Hepatocyte (in vitro differentiated cells): ENCODE measurements around the gene CERS5. TPM values are rescaled to one million over a fixed set of nuclear protein-coding genes. Genes with fewer than 3 reads are reported as not detected.

ENCODE experiments used
- DNase-seq: peaks from one replicate; pipeline ENCODE4 v3.0.0-alpha.2; 2016; ENCODE audit warnings: low spot score
- H2AFZ ChIP-seq: fragments of 200-600 bp; sonication (generic); 2 replicates; pipeline ENCODE4 v1.6.0; 2016; ENCODE audit warnings: antibody characterized with exemption, mild to moderate bottlenecking
- H3K27ac ChIP-seq: fragments of 200-600 bp; sonication (generic); 2 replicates; pipeline ENCODE4 v1.5.1; 2016; ENCODE audit warnings: mild to moderate bottlenecking
- H3K27me3 ChIP-seq: fragments of 200-600 bp; sonication (generic); 2 replicates; pipeline ENCODE4 v1.6.1; 2016
- H3K36me3 ChIP-seq: fragments of 200-600 bp; sonication (generic); replicated peaks from 2 replicates; pipeline ENCODE4 v1.5.1; 2016; ENCODE audit warnings: low read depth; ENCODE audit not compliant: insufficient read depth
- H3K4me1 ChIP-seq: fragments of 200-600 bp; sonication (generic); 2 replicates; pipeline ENCODE4 v1.5.1; 2016; ENCODE audit warnings: mild to moderate bottlenecking, moderate library complexity; ENCODE audit not compliant: insufficient read depth
- H3K4me2 ChIP-seq: fragments of 200-600 bp; sonication (generic); 2 replicates; pipeline ENCODE4 v1.6.0; 2016
- H3K4me3 ChIP-seq: fragments of 200-600 bp; sonication (generic); 2 replicates; pipeline ENCODE4 v1.5.1; 2016; ENCODE audit warnings: mild to moderate bottlenecking
- H3K79me2 ChIP-seq: fragments of 200-600 bp; sonication (generic); 2 replicates; pipeline ENCODE4 v1.6.0; 2017; ENCODE audit warnings: mild to moderate bottlenecking
- H3K9me2 ChIP-seq: fragments of 200-600 bp; sonication (generic); replicated peaks from 2 replicates; pipeline ENCODE4 v1.6.0; 2017; ENCODE audit warnings: mild to moderate bottlenecking; ENCODE audit not compliant: insufficient read depth
- H3K9me3 ChIP-seq: fragments of 200-600 bp; sonication (generic); 2 replicates; pipeline ENCODE4 v1.5.1; 2016; ENCODE audit warnings: low read depth, mild to moderate bottlenecking
- H4K20me1 ChIP-seq: fragments of 200-600 bp; sonication (generic); 2 replicates; pipeline ENCODE4 v1.6.0; 2016; ENCODE audit warnings: mild to moderate bottlenecking; ENCODE audit not compliant: insufficient read depth, poor library complexity, severe bottlenecking
- CTCF ChIP-seq: fragments of 200-600 bp; sonication (generic); IDR thresholded peaks from 2 replicates; pipeline ENCODE4 v1.5.1; 2016; ENCODE audit warnings: antibody characterized with exemption, mild to moderate bottlenecking; ENCODE audit not compliant: poor library complexity
- EZH2 ChIP-seq: fragments of 200-600 bp; sonication (generic); IDR thresholded peaks from 2 replicates; pipeline ENCODE4 v1.6.1; 2016; ENCODE audit warnings: antibody characterized with exemption, mild to moderate bottlenecking, borderline replicate concordance
- EZH2phosphoT487 ChIP-seq: fragments of 200-600 bp; sonication (generic); IDR thresholded peaks from one replicate; pipeline ENCODE4 v1.6.1; 2018; ENCODE audit warnings: antibody characterized with exemption, mild to moderate bottlenecking, low read depth, moderate library complexity; ENCODE audit not compliant: unreplicated experiment, severe bottlenecking
- WGBS: methylation state at CpG from one replicate; pipeline ENCODE4 v1.1.6; 2016; ENCODE audit warnings: low lambda C conversion rate; ENCODE audit errors: missing lambda C conversion rate; 5-methylcytosine and 5-hydroxymethylcytosine counted together
- polyA plus RNA-seq: library from polyadenylated mRNA; unstranded; fragments of >200 nt; fragmentation: Nextera tagmentation; extraction: Ambion mirVana; gene quantifications from 2 replicates; pipeline ENCODE4 v1.2.1, GENCODE V29; 2016
- total RNA-seq: library from RNA; depleted of rRNA; stranded (reverse); fragments of >200 nt; gene quantifications from 2 replicates; pipeline ENCODE4 v1.2.3, GENCODE V29; 2014

The CERS5 gene
- total RNA-seq, result 38.8 and 43.3 TPM in 2 replicates
- polyA plus RNA-seq, result 53.3 and 69.0 TPM in 2 replicates

DNA sequence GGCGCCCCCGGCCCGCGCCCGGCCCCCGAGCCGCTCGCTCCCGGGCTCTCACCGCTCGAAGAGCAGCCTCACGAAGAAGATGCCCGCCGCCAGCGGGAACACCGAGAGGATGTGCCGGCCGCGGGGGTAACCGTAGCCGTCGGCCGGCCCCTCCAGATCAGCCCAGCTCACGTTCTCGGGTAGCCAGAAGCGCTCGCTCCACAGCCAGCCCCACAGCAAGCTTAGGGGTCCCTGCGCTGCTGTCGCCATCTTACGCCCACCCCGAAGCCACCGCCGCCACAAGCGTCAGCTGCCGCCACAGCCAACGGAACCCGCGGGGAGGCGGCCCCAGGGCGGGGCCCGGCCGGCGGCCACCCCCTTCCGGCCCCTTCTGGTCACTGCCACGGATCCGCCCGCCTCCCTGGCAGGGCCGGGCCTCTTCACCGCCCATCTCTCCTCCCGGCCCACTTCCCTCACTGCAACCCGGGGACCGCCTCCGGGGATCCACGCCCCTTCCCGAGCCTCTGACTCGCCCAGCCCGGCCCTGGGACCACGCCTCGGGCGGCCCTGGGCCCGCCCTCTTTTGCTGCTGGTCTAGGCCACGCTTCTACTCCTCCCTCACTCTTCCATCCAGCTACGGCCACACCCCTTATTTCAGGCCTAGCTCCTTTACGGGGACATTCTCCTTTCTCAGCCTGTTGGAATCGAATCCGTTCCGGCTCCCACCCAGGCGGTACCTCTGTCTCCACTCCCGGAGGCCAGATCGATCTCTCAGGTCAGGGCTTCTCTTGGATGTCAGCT, at the start of gene CERS5:
Gene CERS5, minus strand, starts transcription at position 321 of the 780 bp plus-strand sequence. Its CDS starts 72 bp downstream, at position 249.
- Histone ChIP-seq H3K4me1 (peaks cover 16% of the 10 kb centered on the region), H3K36me3 (no peaks in the 10 kb centered on the region), H3K4me2 (peak within 1 kb of the TSS; percentile 88), H3K27me3 (no peaks in the 10 kb centered on the region), H3K27ac (peak within 1 kb of the TSS; percentile 97), H2AFZ (peak within 1 kb of the TSS; percentile 58), H3K79me2 (peaks cover 50% of the 10 kb centered on the region), H3K4me3 (peak within 1 kb of the TSS; percentile 49), H4K20me1 (no peaks in the 10 kb centered on the region), H3K9me2 (no peaks in the 10 kb centered on the region), H3K9me3 (no peaks in the 10 kb centered on the region)
- no peak for TF ChIP-seq CTCF
- TF ChIP-seq EZH2, result no peak
- no peak for TF ChIP-seq EZH2phosphoT487
- peak; percentile 100 for DNase-seq
- 1% methylated on average over 58 of the region's 70 CpGs for WGBS

GRCh38 chr12:50215033-50215432, 47.9 kb upstream of the CERS5 start:
- no peaks in the 10 kb centered on the region for H3K36me3 ChIP-seq
- H3K4me1 ChIP-seq, result peaks cover 10% of the 10 kb centered on the region
- TF ChIP-seq EZH2phosphoT487, result no peak
- WGBS, result 91% methylated on average over 3 of the region's 3 CpGs
- no peak overlapping the region for H3K27ac ChIP-seq
- DNase-seq, result no peak
- H4K20me1 ChIP-seq, result no peaks in the 10 kb centered on the region
- peaks cover 95% of the 10 kb centered on the region for H3K79me2 ChIP-seq
- no peaks in the 10 kb centered on the region for H3K27me3 ChIP-seq
- H3K4me3 ChIP-seq, result no peak overlapping the region
- H2AFZ ChIP-seq, result no peak overlapping the region
- H3K9me3 ChIP-seq, result no peaks in the 10 kb centered on the region
- H3K9me2 ChIP-seq, result no peaks in the 10 kb centered on the region
- H3K4me2 ChIP-seq, result no peak overlapping the region

DNA sequence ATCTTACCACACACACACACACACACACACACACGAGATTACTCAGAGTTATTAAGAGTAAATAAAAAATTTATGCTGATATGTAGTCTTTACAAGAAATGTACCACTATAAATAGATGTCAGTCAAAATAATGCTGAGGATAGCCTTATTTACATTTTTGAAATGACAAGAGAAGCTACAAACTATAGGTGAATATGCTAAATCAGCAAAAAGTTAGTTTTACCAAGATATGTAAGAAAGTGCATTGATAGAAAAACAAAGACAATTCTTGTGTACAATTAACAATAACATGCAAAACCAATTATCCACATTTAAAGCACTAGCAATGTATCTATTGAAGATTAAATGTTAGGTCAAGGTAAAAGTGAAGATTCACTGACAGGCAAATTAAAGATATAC, 46.8 kb upstream of the CERS5 start:
- Histone ChIP-seq H3K9me3 (no peaks in the 10 kb centered on the region), H3K79me2 (peaks cover 92% of the 10 kb centered on the region), H3K9me2 (no peaks in the 10 kb centered on the region), H3K27me3 (no peaks in the 10 kb centered on the region), H3K4me1 (peaks cover 10% of the 10 kb centered on the region), H3K4me3 (no peak overlapping the region), H4K20me1 (no peaks in the 10 kb centered on the region), H3K4me2 (no peak overlapping the region), H2AFZ (no peak overlapping the region), H3K36me3 (no peaks in the 10 kb centered on the region), H3K27ac (no peak overlapping the region)
- no peak for DNase-seq
- no peak for TF ChIP-seq CTCF
- TF ChIP-seq EZH2, result no peak
- TF ChIP-seq EZH2phosphoT487, result no peak
- 38% methylated on average over 1 of the region's 1 CpG for WGBS

DNA sequence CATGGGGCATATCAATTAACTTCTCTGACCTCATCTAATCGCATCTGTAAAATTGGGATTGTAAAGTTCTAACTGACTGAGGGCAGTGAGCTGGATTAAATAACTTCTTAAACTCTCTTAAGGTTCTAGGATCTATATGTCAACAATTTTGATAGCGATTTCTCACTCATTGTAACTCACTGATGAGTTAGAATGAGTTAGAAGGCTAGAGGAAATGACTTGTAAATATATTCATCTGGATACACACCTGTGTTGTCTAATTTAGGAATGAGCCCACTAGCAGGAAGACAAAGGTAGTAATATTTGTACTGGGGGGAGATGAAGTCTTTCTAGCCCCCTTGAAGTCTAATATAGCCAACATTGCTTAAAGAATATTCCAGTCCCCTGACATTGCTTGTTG, 46.3 kb upstream of the CERS5 start:
- DNase-seq, result no peak
- WGBS, result 94% methylated on average over 2 of the region's 2 CpGs
- no peaks in the 10 kb centered on the region for H3K27me3 ChIP-seq
- TF ChIP-seq EZH2phosphoT487, result no peak
- no peak for TF ChIP-seq EZH2
- no peak for TF ChIP-seq CTCF
- H3K4me2 ChIP-seq, result no peak overlapping the region
- peaks cover 10% of the 10 kb centered on the region for H3K4me1 ChIP-seq
- no peak overlapping the region for H3K4me3 ChIP-seq
- no peaks in the 10 kb centered on the region for H3K36me3 ChIP-seq
- H3K9me3 ChIP-seq, result no peaks in the 10 kb centered on the region
- no peaks in the 10 kb centered on the region for H4K20me1 ChIP-seq
- H2AFZ ChIP-seq, result no peak overlapping the region
- no peak overlapping the region for H3K27ac ChIP-seq
- H3K9me2 ChIP-seq, result no peaks in the 10 kb centered on the region
- peaks cover 92% of the 10 kb centered on the region for H3K79me2 ChIP-seq
